Measurements from ENCODE around the gene SAA2.
"Not testable (repeated sequence)": the region's sequence is repeated elsewhere in the genome, so short reads cannot be mapped to it uniquely, and the experiment has no call there.

The SAA2 gene

DNA sequence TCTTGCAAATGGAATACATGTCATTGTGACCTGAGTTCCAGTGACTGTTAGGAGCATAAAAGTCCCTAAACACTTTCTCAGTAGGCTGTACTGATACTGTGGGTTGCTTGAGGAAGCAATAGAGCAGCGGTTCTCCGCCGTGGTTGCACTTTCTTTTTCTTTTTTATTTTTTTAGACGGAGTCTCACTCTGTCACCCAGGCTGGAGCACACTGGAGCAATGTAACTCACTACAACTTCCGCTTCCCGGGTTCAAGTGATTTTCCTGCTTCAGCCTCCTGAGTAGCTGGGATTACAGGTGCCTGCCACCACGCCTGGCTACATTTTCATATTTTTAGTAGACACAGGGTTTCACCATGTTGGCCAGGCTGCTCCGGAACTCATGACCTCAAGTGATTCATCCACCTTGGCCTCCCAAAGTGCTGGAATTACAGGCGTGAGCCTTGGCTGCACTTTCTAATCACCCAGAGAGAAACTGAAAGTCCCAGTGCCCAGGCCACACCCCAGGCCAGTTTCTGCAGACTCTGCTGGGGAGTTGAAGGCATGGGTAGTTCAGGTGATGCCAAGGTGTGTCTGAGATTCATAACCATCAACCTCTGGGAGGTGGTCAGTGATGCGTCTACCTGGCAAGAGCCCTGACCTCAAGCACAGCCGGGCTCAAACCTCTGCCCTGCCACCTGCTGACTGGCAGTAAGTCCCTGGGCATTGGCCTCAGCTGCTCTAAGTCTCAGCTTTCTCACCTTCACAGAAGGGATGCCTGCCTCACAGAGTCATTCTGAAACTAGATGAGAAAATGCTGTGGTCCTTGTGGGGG lies 1.9 kb downstream of the SAA2 start:
- not testable (repeated sequence) for DNase-seq

DNA sequence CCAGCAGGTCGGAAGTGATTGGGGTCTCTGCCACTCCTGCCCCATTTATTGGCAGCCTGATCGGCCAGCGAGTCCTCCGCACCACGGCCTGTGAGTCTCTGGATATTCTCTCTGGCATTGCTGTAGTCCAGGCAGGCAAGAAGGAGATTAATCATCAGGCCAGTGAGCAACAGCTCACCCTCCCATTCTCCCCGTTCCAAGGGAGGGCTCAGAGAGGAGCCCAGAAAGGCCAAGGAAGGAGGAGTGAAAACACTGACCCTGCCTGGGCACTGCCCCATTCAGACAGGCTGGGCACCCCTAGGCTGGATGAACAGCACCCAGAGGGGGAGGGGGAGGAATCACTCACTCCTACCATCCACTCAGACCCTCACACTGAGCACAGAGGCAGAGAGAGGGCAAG lies 3.1 kb downstream of the SAA2 start:
- no peak for DNase-seq

DNA sequence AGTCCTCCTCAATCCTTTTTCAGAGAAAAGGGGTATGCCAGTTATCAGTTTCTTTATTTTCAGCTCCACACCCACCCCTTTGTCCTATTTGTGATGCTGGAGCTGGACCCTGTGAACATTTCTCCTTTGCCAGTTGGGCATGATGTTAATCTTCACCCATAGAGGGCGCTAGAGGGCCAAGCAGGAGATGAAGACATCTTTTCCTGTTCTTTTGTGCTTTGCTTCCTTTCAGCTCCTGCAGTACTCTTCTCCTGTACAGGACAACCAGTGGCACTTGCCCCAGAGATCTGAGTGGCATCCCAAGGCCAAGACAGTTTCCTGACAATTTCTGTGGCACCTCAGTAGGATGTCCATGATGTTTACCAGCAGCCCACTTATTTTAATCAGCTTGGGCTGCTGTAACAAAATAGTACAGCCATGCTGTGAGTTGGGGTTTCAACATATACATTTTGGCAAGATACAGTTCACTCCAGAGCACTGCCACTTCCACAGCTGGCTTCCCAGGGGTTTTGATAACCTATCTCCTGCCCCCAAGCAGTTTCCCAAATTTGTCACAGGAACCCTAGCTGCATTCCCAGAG lies 4.6 kb downstream of the SAA2 start:
- no peak for DNase-seq

DNA sequence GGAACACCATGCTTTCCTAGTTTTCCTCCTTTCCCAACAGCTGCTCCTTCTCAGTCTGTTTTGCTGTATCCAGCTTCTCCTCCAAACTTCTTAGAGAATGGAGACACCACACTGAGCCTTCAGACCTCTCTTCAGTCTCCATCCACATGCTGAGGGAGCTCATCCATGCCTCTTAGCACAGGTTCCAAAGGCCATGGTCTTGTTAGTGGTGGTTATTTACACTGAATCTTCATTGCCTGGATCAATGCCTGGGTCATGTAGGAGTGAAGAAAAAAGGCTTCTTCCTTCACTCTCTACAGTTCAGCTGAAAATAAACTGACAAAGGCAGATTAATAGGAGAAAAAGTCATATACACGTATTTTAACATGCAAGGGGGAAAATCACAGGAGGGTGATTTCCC lies 8.8 kb downstream of the SAA2 start:
- no peak for DNase-seq

DNA sequence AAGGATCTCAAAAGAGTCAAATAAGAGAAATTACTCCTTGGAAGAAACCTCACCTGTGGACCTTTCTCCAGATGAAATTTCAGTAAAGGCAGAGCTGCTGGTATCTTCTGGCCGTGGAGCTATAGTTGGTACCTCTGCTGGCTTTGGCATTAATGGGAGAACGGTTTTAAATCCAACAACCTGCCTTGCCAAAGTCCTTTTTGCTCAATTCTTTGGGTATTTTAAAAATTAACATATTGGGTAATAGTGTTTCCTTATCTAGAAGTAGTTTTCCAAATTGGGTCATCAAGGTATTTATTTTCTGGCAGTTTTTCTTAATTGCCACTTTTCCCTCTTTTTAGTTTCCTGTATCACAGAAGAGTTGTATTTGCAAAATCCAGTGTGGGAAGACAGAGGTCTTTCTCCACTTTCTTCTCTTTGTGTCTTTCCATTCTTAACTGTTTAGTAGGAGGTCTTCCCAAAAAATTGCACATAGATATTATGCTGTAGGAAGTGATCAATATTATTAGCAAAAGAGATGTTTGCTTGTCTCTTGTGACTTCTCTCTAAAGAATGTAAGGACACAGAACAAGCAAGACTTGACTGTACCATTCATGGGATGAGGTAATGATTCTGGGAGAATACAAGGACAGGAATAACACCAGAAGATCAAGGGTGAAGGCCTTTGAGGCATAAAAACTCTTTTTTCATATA lies 11.7 kb downstream of the SAA2 start, which contains the start of gene SAA4:
Gene SAA4 (minus strand): TSS at position 139 of the 693 bp plus-strand sequence. CDS start 876 bp downstream, outside the sequence.
- DNase-seq = no peak

DNA sequence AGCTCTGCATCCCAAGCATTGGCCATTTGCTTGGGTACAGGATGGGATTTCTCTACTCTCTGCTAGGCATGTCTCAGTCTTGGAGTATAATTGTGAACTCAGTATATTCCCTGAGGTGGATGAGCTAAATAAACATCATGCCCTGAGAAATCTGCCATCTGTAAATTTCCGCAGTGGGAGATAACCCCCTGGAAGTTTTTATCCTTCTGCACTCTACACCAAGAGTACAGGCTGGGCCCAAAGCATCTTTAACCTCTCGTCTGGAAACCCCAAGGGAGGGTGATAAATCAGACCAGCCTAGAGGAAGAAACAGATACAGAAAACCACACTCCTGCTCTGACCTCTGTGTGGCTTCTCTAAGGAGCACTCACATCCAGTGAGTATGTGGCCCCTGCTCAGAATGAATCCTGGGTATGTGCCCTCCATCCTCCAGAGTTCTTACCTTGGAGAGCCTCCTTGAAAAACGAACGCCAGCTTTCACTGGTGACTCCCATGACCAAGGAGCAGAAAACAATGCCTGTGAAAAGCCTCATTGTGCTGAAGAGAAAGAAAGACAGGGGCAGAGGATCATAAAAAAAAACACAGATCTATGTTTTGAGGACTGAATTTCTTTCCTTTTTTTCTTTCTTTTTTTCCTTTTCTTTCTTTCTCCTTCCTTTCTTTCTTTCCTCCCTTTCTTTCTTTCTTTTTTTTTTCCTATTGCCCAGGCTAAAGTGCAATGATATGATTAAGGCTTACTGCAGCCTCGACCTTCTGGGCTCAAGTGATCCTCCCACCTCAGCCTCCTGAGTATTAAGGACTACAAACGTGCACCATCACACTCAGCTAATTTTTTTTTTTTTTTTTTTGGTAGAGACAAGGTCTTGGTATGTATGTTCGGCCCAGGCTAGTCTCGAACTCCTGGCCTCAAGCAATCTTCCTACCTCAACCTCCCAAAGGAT lies 12.8 kb downstream of the SAA2 start:
- no peak for DNase-seq

DNA sequence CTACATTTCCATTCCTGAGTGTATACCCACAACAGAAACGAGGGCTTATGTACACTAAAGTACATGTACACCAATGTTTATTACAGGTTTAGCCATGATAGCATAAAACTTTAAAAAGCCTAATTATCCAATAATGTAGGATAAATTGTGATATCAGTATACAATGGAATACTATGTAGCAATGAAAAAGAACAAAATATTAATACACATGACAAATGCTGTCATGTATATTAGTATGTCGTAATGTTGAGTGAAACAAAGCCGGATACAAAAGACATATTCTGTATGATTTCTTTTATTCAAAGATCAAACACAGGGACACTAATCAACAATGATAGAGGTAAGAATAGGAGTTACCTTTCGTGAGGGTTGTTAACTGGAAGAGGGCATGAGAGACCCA lies 14.6 kb downstream of the SAA2 start:
- DNase-seq = no peak

DNA sequence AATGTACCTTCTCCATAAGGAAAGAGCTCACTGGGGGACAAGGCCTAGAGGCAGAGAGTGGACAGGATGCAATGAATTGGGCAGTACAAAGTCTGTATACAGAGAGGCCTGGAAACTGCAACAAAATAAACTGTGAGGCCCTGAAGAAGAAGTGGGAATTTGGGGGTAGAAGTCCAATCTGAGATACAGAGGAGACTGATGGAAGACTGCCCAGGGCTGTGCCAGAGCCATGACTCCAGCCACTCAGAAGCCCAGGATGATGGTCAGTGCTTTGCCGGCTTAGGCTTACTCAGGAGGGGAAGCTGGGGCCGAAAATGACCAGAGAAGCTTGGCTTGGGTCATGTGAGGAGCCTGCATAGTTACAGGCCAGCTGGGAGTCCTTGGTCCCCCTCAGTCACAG lies 17.6 kb downstream of the SAA2 start:
- DNase-seq = no peak

DNA sequence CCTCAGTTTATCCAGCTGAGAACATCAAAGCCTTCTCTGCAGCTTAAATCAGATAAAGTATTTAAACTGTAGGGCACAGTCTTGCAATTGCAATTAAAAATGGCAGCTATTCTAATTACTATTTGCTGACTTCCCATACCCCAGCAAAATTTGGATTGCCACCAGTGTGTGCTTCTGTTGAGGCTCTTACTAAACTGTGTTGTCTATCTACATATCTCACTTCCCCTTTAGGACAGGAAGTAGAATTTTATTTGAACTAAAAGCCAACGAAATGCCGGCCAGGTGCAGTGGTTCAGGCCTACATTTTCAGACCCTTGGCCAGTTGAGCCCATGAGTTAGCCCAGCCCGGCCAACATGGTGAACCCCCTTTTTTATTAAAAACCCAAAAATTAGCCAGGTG lies 19.0 kb downstream of the SAA2 start:
- no peak for DNase-seq

DNA sequence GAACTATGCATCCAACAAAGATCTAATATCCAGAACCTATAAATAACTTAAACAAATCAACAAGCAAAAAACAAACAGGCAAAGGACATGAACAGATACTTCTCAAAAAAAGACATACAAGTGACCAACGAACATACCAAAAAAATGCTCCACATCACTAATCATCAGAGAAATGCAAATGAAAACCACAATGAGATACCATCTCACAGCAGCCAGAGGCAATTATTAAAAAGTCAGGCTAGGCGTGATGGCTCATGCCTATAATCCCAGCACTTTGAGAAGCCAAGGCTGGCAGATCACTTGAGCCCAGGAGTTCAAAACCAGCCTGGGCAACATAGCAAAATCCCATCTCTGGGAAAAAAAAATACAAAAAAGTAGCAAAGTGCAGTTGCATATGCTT lies 22.6 kb downstream of the SAA2 start:
- no peak for DNase-seq

DNA sequence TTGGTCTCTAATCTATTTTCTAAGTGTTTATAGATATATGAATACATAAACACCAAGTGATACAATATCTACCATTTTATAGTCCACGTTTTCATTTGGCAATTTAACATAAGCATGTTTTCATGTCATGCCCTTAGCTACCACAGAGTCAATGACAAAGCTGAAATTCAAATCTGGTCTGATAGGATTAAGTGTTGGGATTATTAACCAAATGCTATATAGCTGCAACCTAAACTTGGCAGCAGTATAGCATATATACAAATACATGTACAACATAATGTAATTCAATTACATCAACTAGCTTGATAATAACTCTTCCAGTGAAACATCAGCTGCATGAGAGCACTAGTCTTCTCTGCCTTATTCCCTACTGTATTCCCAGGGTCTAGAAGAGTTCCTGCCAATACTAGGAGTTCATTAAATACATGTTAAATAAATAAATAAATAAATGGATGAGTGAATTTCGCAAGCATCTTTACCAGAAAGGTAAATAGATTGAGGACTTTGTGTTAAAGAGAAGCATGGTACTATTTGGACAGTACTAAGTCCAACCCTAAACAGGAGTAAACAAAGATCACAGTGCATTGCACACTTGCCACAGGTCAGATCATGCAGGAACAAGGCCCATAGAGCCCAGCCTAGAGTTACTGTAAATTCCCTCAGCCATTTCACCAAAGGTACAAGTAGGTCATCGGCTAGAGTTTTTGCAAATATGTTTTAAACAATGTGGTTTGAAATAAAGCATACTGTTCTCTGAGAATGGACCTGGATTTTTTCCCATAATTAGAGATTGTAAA lies 24.7 kb downstream of the SAA2 start:
- DNase-seq = no peak

DNA sequence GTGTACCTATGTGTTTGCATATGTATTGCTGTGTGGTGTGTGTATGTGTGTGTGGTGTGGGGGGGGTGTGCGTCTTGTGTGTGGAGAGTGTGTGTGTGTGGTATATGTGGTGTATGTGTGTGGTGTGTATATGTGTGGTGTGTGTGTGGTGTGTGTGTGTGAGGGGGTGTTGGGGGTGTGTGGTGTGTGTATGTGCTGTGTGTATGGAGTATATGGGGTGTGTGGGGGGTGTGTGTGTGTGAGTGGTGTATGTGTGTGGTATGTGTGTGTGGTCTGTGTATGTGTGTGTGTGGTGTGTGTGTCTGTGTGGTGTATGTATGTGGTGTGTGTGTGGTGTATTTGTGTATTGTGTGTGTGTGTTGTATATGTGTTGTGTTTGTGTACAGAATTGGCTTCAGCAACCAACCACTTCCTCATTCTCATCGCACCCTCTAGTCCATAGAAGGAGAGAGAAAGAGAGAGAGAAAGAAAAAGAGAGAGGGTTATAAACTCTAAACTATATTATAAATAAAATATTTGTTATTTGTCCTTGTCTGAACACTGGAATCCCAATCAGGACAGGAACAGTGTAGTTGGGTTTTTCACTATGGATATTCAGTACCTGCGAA lies 25.6 kb downstream of the SAA2 start:
- no peak for DNase-seq

DNA sequence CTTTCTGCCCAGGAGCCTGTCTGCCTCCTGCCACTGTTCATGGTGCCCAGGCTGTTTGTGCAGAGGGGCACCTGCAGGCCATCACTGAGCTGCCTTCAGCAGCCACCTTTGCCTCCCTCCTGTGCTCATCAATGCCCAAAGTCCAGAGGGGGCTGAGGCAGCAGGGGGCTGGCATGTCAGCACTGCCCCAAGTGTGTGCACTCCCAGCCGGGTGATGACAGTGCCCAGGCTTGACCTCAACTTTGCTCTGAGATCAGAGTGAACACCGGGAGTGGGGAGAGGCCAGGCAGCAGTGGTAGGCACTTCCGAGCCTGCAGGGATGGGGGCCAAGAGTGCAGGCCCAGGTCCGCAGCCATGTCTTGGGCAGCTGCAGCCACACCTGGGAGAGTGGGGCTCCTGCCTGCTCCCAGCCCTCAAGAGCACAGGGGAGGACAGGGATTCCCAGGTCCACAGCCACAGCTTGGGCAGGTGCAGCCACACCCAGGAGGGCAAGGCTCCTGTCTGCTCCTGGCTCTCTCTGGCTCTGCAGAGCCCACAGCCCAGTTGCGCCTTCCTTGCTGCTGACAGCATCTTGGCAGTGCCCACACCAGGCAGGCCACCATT lies 27.1 kb downstream of the SAA2 start:
- DNase-seq = no peak

DNA sequence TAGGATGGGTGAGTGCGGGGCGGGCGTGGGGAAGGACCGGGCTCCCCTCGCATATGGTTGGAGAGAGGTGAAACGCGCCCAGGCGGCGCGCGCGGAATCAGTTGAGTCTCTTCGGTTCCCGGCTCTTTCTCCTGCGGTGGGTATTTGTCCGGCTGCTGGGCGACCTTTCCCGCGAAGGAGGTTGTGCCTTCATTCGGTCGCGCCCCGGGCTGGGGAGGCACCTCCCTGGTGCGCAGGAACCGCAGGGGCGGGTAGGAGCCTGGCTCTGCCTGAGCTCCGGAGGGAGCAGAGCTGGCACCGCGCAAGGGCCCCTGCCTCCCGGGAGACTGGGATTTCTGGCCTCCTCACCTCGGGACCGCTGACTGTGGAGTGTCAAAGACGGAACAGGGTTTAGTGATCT lies 39.4 kb downstream of the SAA2 start:
- DNase-seq = no peak

DNA sequence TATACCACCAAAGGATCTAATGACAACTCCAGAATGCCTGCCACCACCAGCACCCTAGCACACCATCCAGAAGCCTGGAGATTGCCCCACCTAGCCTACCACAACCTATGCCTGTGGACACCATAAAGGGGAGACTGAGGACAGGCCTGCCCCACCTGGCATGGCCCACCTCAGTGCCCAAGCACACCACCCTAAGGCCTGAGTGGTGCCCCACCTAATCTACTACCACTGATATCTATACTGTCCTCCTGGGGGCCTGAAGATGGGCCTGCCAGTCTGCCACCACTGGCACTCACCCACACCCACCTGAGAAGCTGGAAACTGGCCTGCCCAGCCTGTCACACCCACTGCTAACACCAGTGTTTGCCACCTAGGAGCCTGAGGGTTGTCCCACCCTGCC lies 43.7 kb downstream of the SAA2 start:
- no peak for DNase-seq

DNA sequence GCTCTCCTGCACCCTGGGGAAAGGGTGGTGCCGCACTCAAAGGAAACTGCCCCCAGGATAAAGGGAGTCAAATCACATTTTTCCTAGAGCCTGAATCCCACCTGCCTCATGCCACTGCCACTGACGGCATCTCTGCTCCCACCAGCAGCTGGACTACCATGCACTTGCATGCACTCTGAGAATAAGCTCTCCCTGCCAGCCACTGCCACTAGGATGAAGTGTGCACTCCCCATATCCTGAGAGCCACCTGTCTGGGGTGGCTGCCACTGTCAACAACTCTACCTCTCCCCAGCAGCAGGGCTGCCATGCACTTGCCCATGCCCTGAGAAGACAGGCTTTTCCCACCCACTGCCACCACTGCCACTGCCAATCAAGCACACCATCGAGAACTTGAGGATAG lies 44.2 kb downstream of the SAA2 start:
- no peak for DNase-seq

DNA sequence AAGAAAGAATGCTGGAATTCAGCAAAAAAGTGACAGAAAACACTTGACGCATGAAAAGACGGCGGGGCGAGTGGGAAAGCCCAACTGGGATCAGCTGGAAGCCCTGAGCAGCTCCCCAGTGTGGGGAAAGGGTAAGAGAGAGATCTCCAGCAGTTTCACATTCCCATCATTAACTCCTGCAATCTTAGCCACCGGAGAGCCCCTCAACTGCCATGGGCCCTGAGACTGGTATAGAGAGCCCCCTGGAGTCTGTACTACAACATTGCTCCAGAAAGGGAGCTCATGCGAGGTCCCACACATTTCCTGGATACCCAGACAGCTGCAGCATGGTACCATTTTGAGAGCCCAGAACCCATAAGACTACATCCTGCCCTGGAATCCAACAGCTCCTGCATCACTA lies 44.7 kb downstream of the SAA2 start:
- DNase-seq = no peak

DNA sequence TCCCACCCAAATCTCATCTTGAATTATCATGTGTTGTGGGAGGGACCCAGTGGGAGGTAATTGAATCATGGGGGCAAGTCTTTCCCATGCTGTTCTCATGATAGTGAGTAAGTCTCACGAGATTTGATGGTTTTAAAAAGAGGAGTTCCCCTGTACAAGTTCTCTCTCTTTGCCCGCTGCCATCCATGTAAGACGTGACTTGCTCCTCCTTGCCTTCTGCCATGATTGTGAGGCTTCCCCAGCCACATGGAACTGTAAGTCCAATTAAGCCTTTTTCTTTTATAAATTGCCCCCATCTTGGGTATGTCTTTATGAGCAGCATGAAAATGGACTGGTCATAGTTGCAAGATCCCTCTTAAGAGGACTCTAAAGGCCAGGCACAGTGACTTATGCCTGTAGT lies 50.7 kb downstream of the SAA2 start:
- not testable (repeated sequence) for DNase-seq

DNA sequence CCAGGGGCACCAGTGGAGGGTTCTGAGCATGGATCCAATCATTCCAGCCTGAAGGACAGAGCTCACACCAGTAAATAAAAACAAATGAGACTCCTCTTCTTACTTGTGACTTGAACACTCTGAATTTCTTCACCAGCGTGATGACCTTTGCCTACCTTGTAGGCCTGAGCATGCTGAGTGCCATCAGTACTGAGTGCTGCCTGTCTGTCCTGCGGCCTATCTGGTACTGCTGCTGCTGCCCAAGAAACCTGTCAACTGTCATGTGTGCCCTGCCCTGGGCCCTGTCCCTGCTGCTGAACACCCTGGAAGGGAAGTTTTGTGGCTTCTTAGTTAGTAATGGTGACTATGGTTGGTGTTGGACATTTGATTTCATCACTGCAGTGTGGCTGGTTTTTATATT lies 51.9 kb downstream of the SAA2 start:
- DNase-seq = no peak

Data from NCI-H1092 (cell line).